Nephron (organoid): ENCODE data around the gene TOMM40.
A peak's percentile ranks its signal among the peaks of the same experiment; 100 is the strongest.

Source experiments
- H3K27ac Mint-ChIP-seq, 3 experiments: 2 replicates each; pipeline ENCODE4 v1.8.0; 2020; ENCODE audit warnings: mixed read lengths in 3 of 3, mild to moderate bottlenecking in 2 of 3, moderate library complexity in 1 of 3
- H3K27me3 Mint-ChIP-seq: 2 replicates; pipeline ENCODE4 v1.8.0; 2021; ENCODE audit warnings: low read depth, mild to moderate bottlenecking, moderate library complexity, mixed read lengths
- H3K36me3 Mint-ChIP-seq: 2 replicates; pipeline ENCODE4 v1.8.0; 2020; ENCODE audit warnings: low read depth, mixed read lengths
- H3K4me1 Mint-ChIP-seq: 2 replicates; pipeline ENCODE4 v1.8.0; 2020; ENCODE audit warnings: mixed read lengths
- H3K4me3 Mint-ChIP-seq, 3 experiments: 2 replicates each; pipeline ENCODE4 v1.8.0; 2020; ENCODE audit warnings: mild to moderate bottlenecking in 3 of 3, mixed read lengths in 3 of 3, moderate library complexity in 2 of 3
- H3K9me3 Mint-ChIP-seq: 2 replicates; pipeline ENCODE4 v1.8.0; 2020; ENCODE audit warnings: mixed read lengths
- CTCF ChIP-seq, 3 experiments: fragments of 200-600 bp; sonication (generic); IDR thresholded peaks; one replicate each; pipeline ENCODE4 v1.5.0; 2021; ENCODE audit warnings: antibody characterized with exemption in 3 of 3; ENCODE audit not compliant: unreplicated experiment in 3 of 3

The TOMM40 gene

GRCh38 chr19:44848036-44848811 lies 42.8 kb upstream of the TOMM40 start:
- TF ChIP-seq CTCF (IDR thresholded peaks at IDR 0.05; ENCODE audit: unreplicated experiment in 3 of 3): no peak
- no peaks in the 10 kb centered on the region for H3K9me3 Mint-ChIP-seq

GRCh38 chr19:44848812-44849447 lies 42.1 kb upstream of the TOMM40 start:
- no peak for TF ChIP-seq CTCF (IDR thresholded peaks at IDR 0.05; ENCODE audit: unreplicated experiment in 3 of 3)
- no peaks in the 10 kb centered on the region for H3K9me3 Mint-ChIP-seq
- peaks cover 9% of the 10 kb centered on the region for H3K36me3 Mint-ChIP-seq
- peaks cover 36% of the 10 kb centered on the region for H3K4me1 Mint-ChIP-seq
- H3K4me3 Mint-ChIP-seq: peak overlapping the region; percentile 91 to 99 (median 99)
- H3K27ac Mint-ChIP-seq: peak overlapping the region; percentile 53 to 99 (median 94)
- no peaks in the 10 kb centered on the region for H3K27me3 Mint-ChIP-seq

More at GRCh38 chr19:44848036-44848811, 42.8 kb upstream of the TOMM40 start:
- Mint-ChIP-seq H3K4me1 (peaks cover 36% of the 10 kb centered on the region), H3K36me3 (peaks cover 5% of the 10 kb centered on the region), H3K4me3 (peak overlapping the region; percentile 91 to 99 (median 99)), H3K27ac (peak overlapping the region; percentile 53 to 99 (median 94)), H3K27me3 (no peaks in the 10 kb centered on the region)

- Mint-ChIP-seq H3K27ac (peak overlapping the region; percentile 53 to 99 (median 94)), H3K27me3 (no peaks in the 10 kb centered on the region)
- no peak for TF ChIP-seq CTCF (IDR thresholded peaks at IDR 0.05; ENCODE audit: unreplicated experiment in 3 of 3)
These were observed 40.4 kb upstream of the TOMM40 start for GRCh38 chr19:44850641-44851109.

GRCh38 chr19:44851427-44851826 lies 39.6 kb upstream of the TOMM40 start:
- peak overlapping the region; percentile 25 to 58 (median 51) for H3K27ac Mint-ChIP-seq
- peak overlapping the region in 1 of 3 experiments; percentile 58 for H3K4me3 Mint-ChIP-seq
- H3K9me3 Mint-ChIP-seq: no peaks in the 10 kb centered on the region
- no peak for TF ChIP-seq CTCF (IDR thresholded peaks at IDR 0.05; ENCODE audit: unreplicated experiment in 3 of 3)
- no peaks in the 10 kb centered on the region for H3K27me3 Mint-ChIP-seq
- H3K36me3 Mint-ChIP-seq: peaks cover 14% of the 10 kb centered on the region
- peaks cover 36% of the 10 kb centered on the region for H3K4me1 Mint-ChIP-seq

More at GRCh38 chr19:44850641-44851109, 40.4 kb upstream of the TOMM40 start:
- H3K4me1 Mint-ChIP-seq: peaks cover 31% of the 10 kb centered on the region
- peaks cover 10% of the 10 kb centered on the region for H3K36me3 Mint-ChIP-seq
- H3K9me3 Mint-ChIP-seq: no peaks in the 10 kb centered on the region
- H3K4me3 Mint-ChIP-seq: peak overlapping the region; percentile 44 to 99 (median 91)

DNA sequence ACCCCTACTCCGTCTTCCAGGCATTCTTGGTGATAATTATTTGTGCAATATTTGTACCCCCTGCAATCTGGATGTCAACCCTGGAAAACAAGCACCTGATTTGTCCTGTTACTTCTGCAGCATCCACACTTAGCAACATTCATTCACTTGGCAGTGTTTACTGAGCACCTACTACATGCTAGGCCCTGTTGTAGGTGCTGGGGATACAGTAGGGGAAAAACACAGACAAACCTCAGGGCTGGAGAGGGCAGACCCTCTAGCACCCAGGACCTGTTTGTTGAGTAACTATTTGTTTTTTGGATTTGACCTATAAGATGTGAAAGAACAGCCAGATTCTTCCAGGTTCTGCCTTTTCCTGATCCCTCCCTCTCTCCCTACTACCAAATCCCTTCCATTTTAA lies 35.4 kb upstream of the TOMM40 start:
- peaks cover 13% of the 10 kb centered on the region for H3K4me1 Mint-ChIP-seq
- peak overlapping the region in 1 of 3 experiments; percentile 74 for H3K27ac Mint-ChIP-seq
- H3K27me3 Mint-ChIP-seq: no peaks in the 10 kb centered on the region
- no peaks in the 10 kb centered on the region for H3K9me3 Mint-ChIP-seq
- TF ChIP-seq CTCF (IDR thresholded peaks at IDR 0.05; ENCODE audit: unreplicated experiment in 3 of 3): no peak
- H3K36me3 Mint-ChIP-seq: peaks cover 33% of the 10 kb centered on the region
- no peak overlapping the region for H3K4me3 Mint-ChIP-seq
